GM18519 (cell line): ENCODE data around the gene PDCD2.
"Not testable (repeated sequence)": the region's sequence is repeated elsewhere in the genome, so short reads cannot be mapped to it uniquely, and the experiment has no call there.

Experiments
- ATAC-seq: cut with Tn5 transposase; IDR thresholded peaks from one replicate; pipeline ENCODE4 v1.9.1; 2021; ENCODE audit warnings: mild to moderate bottlenecking, moderate library complexity; ENCODE audit not compliant: unreplicated experiment, low FRiP score

Gene PDCD2

DNA sequence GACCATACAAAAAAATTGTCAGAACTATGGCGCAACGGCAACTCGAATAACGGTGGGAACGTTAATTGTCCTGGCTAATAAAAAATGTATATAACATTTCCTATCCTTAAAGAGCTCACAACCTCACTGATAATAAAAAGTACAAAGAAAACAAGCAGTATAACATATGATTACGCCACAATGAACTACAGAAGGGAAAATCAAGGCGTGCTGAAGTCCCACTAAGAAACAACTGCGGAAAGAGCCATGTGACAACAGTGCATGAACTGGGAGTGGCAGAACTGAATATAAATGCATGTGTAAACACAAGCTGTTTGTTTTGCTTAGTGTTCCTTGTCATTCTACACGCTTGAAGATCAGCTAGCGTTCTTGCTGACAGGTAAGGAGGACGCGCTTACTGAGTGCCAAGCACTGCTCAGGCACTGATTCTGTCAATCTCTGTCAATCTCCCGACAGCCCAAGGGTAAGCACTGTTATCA lies 30.9 kb downstream of the PDCD2 start:
- peak; percentile 23 for ATAC-seq

GRCh38 chr6:170552765-170553533 lies 31.5 kb downstream of the PDCD2 start, which contains the start of gene PSMB1:
TSS of gene PSMB1 (minus strand) at chr6:170553307. CDS start at chr6:170553242, 65 bp downstream.
- ATAC-seq, result peak; percentile 28

DNA sequence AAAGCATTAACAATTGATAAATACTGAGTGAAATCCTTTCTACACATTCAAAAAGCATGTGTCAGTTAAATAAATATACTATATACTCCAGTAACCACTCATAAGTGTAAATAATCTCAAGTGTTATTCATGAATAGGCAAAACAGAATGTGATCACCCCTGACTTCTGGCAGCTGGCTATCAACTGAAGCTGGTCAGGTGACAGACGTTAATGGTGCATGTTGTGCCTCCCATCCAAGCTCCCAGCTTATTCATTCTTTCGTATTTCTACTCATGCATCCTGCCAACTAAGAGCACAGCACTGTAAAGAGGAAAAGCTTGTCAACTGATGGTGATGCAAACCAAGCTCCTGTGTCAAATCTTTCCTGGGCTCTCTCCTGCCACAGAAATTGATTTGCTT lies 39.0 kb downstream of the PDCD2 start:
- ATAC-seq, result no peak

- ATAC-seq, result no peak
Measured at GRCh38 chr6:170542031-170542719, 42.3 kb downstream of the PDCD2 start.

DNA sequence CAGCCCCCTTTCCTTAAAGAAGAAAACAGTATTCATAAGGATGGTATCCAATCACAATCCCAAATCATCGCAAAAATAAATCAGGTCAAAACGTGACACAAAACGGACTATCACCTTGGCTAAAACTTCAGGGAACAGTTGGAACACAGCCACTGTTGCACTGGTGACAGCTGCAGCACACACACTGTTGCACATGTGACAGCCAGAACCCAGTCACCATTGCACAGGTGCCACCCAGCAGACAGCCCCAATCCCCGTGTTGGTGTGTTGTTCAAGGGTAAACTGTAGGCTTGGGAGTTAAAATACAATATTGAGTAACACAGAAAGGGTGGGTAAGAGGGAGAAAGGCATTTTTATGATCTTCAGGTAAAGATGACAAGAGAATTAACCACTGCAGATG lies 47.1 kb downstream of the PDCD2 start:
- no peak for ATAC-seq

GRCh38 chr6:170536671-170537070 lies 47.8 kb downstream of the PDCD2 start:
- ATAC-seq, result no peak

GRCh38 chr6:170535004-170535403 lies 49.4 kb downstream of the PDCD2 start:
- no peak for ATAC-seq

GRCh38 chr6:170533792-170534191 lies 50.6 kb downstream of the PDCD2 start:
- no peak for ATAC-seq

GRCh38 chr6:170532867-170533488 lies 51.5 kb downstream of the PDCD2 start:
- ATAC-seq, result no peak

GRCh38 chr6:170529839-170530469 lies 54.5 kb downstream of the PDCD2 start:
- ATAC-seq, result no peak

DNA sequence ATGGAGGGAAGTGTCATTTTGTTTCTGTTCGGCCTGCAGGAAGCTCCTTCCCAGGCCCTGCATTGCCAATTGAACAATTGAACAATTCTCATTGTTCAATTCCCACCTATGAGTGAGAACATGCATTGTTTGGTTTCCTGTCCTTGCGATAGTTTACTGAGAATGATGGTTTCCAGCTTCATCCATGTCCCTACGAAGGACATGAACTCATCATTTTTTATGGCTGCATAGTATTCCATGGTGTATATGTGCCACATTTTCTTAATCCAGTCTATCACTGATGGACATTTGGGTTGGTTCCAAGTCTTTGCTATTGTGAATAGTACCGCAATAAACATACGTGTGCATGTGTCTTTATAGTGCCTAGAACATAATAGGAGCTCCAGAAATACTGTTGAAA lies 56.4 kb downstream of the PDCD2 start:
- ATAC-seq, result not testable (repeated sequence)

DNA sequence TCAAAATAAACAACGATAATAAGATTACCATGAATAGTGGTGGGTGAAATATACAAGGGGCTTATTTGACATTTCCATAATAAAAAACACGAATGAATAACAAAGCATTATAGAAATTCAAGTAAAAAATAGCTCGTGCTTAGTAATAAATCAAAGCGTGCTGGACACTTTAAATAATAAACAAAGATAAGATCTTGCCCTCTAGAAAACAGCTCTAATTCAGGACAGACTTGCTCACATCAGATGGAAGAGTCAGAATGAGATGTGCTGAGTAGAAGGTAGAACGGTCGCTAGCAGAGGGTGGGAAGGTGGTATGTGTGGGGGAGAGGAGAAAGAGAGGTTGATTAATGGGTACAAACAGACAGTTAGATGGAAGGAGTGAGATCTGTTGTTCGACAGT lies 58.6 kb downstream of the PDCD2 start:
- ATAC-seq, result no peak
